PC-3 (cell line): ENCODE measurements around the gene SEC14L1.

Experiments used
- CTCF ChIP-seq: fragments of 300-600 bp; sonication (generic); conservative IDR thresholded peaks from 2 replicates; pipeline ENCODE4 v1.5.1; 2017; ENCODE audit warnings: antibody characterized with exemption, low read depth, mild to moderate bottlenecking, low read length
- EZH2 ChIP-seq: fragments of 300-600 bp; sonication (generic); IDR thresholded peaks from one replicate; pipeline ENCODE4 v1.6.1; 2017; ENCODE audit warnings: antibody characterized with exemption, mild to moderate bottlenecking, low read length; ENCODE audit not compliant: unreplicated experiment
- EZH2phosphoT487 ChIP-seq: fragments of 300-600 bp; sonication (generic); IDR thresholded peaks from 2 replicates; pipeline ENCODE4 v1.6.1; 2018; ENCODE audit warnings: mild to moderate bottlenecking, antibody characterized with exemption, low read length, borderline replicate concordance

- TF ChIP-seq CTCF, result peak; percentile 97
- no peak for TF ChIP-seq EZH2
- TF ChIP-seq EZH2phosphoT487, result no peak
These were observed 106.3 kb downstream of the SEC14L1 start for GRCh38 chr17:77247048-77247541.
